HG03354 (cell line): ENCODE data around the gene C14orf180.

ENCODE experiments used
- ATAC-seq: cut with Tn5 transposase; IDR thresholded peaks from one replicate; pipeline ENCODE4 v1.9.1; 2021; ENCODE audit warnings: mild to moderate bottlenecking; ENCODE audit not compliant: unreplicated experiment, poor library complexity, severe bottlenecking

C14orf180 gene

DNA sequence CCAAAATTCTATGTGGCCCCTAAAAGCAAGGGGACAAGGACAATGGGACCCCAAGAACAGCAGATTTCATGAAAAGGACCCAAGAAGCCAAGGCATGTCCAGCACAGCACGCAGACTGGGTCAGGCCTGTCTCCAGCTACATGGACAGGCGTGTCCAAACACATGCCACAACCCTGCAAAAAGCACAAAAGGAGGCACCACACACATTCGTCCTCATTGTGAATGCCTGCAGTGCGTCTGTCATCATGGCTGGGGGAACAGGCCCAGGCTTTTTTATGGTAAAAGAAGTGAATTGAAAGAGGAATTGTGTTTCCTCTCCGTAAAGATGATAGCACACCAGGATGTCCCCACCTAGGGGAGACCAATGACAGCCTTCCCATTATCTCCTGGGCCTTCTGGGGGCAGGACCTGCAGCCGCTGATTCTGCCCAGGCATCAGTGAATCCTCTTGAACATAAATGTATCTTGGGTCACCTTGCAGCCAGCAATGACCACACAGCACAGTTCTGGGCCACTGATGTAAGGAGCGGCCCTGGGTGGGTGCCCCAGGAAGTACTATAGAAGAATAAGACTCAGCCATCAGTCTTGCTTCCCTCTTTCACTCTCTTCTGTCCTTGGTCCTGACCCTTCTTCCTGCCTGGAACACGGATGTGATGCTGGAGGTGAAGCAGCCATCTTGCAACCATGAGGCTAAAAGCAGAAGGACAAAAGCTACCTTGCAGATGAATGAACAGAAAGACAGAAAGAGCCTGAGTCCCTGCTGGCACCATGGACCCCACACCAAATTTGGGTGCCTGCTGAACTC, 29.8 kb upstream of the C14orf180 start:
- no peak for ATAC-seq

DNA sequence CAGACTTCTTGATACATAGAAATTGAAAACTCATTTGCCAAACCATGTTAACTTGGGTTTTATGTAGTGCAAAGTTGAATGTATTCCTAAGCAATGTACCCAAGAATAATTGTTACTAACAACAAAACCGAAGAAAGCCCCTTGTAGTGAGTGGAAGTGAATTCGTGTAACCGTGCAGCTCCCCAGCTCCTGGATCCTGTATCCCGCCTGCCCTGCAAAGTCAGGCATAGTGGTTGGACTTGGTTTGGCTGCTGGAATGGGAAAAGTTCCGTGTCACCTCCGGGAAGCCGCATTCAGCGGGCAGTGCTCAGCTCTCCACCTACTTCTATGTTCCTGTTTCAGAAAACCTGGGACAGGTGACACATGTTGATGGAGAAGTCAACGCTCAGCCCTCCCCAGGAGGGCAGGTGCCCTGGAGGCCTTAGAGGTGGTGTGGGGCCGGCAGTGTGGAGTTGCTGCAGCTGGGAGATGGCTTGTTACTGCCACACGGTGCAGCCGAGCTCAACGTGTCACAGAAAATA, 29.2 kb upstream of the C14orf180 start:
- no peak for ATAC-seq

DNA sequence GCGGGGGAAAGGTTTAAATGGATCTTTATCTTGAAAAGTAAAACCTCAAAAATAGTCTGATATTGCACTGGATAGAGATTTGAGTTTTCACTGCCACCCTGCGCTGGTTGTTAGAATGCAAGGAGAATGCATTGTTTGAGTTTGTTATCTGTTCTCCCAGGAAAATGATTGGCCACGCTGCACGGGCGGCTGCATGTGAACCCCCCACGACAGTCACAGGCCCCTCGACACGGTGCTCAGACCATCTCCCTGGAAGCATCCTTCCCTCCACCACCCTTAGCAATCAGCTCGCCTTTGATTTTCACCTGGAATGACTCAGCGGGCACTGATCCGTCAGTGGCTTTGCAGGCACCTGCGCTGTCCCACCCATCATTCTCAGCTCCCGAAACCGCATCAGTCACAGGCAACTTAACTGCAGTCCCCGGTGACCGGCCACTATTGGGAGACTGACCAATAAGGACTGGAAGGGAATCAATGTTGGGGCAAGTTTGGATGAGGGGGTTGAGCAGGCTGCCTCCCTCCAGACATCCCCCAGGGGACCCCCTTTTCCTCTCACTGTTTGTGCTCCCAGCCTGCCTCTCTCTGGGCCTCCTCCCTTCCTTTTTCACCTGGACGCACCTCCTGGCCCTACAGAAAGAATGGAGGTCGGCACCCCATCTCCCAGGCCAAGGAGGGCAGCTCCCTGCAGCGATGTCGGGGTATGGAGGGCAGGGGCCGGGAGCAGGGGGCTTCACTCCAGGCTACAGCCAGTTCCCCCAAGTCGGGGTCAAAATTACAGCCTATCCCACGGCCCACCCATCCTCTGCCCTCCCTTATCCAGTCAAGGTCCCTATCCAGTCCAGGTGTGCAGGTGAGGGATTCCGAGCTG, 28.5 kb upstream of the C14orf180 start:
- ATAC-seq = no peak

DNA sequence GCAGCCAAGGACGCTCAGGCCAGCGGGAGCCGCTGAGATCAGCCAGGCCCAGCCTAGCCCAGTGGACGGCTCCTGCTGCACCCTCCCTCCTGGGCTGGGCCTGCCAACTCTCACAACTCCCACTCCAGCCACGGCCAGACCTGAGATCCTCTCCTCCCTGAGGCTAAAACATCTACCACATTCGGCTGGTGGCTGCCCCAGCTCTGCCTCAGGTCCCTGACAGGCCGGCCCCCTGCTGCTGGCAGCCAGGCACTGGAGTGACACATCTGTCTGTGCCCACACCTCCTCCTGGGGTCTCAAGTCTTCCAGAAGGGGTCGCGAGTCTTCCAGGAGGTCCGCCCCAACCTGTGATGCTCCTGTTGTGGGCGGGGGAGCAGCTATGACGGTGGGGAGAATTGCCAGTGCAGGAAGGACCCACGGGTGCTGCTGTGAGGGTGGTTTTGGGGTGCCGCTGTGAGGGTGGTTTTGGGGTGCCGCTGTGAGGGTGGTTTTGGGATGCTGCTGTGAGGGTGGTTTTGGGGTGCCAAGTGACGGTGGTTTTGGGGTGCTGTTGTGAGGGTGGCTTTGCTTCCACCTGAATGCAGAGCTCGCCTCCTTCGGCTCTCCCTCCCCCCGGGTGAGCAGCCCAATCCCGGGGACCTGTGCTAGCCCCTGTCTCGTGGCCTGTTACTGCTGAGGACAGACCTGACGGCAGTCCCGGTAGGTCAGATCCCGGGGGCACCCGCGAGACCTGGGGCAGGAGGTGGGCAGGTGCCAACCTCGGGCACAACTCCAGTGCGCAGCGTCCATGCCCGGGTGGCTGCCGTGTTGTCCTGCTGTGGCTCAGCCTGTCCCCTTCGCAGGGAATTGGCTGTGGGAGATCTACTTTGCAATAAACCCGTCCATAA, 27.5 kb upstream of the C14orf180 start:
- ATAC-seq = no peak

DNA sequence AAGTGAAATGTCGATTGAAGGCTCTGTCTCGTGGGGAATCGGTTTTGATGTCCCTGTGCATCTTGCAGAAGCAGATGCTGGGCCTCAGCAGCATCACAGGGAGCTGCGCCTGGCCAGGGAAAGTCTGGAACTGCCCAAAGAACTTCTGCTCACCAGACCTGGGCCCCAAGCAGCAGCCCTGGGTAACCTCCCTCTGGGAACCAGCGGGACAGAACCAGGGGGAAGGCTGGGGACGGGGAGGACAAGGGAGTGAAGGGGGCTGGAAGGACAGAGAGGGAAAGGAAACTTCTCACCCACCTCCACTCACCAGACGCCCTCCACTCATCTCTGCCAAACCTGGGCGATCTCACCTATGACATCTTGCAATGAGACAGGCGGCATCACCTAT, 26.8 kb upstream of the C14orf180 start:
- no peak for ATAC-seq

DNA sequence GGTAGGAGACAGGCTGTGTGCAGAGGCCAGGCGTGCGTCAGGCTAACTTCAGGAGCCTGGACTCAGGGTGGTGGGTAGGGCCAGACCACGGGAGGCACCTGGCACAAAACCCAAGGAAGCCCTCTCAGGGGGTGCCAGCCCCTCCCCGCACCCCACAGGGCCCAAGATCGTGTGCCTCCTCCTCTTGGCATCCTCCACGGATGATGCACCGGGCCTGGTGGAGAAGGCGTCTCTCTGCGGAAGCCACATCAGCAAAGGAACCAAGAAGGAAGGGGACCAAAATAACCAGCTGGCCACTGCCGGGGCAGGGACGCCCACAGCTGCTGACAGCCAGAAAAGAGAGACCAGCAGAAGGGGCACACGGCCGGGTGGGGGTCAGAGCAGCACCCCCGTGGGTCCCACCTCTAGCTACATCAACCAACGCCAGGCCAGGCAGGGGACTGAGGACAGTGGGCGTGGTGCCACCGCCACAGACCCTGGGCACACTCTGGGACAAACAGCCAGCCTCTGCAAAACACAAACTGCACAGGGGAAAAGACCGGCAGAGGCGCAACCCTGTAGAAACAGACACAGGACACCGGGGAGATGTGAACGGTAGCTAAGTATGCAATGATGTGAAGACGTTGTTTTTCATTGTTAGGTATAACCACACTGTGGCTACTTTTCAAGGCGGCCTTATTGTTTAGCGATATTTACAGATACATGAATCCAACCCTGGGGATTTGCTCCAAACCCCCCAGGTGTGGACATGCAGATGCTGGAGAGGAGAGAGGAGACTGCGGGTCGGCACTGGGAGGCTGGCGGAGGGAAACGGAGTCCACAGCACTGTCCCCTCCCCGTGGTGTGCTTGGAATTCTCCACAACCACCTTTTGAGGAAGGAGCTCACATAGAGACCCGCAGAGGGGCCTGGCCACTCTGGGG, 26.1 kb upstream of the C14orf180 start:
- no peak for ATAC-seq

DNA sequence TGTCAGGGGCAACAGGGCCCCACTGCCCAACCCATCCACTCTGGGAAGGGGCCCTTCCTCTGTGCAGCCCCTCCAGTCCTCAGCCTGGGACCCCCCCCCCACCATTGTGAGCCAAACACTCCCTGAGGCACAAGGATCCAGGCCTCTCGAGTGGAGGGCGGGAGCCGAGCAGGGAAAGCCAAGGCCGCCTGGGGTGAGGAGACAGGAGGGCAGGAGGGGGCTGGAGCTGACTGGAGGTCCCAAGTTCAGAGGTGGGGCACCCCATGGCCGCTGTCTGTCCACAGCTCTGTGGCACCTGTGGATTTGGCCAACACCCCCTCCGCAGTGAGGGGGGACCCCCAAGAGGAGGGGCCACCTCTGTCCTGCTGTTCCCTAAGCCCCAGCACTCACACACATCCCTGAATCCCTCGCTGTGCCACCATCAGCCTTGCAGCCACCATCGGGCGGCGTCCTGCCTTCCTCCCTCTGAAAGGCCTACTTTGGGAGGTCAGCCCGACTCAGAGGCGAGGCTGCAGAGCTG, 25.4 kb upstream of the C14orf180 start:
- ATAC-seq = no peak

DNA sequence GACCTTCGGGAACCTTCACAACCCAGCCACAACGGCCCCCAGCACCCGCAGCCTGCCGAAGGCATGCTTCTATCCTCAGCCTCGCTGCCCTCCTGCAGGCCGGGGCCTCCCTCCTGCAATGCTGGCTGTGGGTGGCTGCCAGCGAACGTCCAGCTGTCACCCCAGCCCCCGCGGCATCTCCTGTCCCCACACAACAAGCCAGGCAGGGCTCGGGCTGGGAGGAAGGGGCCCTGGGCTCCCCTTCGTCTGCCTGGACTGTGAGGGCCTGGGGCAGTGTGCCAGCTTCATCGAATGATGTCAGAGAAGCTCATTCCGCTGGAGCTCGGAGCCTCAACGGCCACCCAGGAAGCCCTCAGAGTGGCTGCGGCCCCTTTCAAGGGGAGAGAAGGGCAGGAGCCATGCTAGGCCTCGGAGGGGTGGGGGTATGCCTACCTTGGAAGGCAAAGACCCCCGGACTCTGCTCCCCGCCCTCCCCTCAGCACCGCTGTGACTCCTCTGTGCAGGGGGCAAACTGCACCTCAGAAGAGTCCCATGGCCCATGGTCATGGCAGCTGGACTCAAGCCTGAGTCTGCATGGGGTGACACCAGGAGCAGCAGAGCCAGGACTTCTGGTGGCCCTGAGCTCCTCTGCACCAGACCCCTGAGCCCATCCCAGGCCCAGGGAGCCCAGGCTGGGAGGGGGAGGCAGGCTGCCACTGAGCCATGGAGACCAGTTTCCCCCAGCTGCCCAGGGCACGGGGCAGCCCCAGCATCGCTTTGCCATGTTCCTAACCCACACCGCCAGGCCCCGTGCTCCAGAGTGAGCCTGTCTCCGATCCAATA, 24.7 kb upstream of the C14orf180 start:
- no peak for ATAC-seq

DNA sequence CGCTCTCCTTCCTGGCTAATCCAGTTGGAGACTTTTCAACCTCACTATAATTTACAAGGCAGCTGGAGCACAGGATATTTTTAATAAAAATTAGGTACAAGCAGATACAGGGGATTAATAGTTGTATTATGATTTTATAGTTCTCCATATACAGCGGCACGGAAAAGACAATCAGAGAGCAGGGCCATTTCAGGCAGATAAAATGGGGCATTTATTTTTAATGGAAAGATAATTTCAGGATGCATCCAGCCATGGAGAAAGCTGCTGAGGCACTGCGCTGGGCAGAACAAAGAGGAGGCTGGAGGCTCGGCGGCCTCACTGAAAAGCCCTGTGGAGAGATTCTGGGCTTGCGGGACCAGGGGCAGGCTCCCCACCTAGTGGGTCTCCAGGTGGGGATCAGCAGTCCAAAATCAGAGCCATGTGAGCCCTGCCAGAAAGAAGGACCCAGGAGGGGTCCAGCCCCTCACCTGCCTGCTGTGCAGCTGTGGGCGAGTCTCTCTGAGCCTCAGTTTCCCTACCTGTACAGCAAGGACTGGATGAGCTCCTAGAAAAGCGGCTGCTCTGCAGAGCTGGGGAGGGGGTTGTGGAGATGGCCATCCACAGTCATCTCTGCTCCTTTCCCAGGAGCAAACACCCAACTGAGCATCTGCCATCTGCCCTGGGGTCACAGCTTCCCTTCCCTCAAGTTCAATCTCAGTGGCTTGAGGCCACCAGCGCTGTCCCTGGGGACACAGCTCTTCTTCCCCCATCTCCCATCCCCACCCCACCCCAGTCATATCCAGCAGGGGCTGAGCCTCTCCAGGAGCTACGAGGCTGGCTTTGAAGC, 23.9 kb upstream of the C14orf180 start:
- ATAC-seq = no peak

DNA sequence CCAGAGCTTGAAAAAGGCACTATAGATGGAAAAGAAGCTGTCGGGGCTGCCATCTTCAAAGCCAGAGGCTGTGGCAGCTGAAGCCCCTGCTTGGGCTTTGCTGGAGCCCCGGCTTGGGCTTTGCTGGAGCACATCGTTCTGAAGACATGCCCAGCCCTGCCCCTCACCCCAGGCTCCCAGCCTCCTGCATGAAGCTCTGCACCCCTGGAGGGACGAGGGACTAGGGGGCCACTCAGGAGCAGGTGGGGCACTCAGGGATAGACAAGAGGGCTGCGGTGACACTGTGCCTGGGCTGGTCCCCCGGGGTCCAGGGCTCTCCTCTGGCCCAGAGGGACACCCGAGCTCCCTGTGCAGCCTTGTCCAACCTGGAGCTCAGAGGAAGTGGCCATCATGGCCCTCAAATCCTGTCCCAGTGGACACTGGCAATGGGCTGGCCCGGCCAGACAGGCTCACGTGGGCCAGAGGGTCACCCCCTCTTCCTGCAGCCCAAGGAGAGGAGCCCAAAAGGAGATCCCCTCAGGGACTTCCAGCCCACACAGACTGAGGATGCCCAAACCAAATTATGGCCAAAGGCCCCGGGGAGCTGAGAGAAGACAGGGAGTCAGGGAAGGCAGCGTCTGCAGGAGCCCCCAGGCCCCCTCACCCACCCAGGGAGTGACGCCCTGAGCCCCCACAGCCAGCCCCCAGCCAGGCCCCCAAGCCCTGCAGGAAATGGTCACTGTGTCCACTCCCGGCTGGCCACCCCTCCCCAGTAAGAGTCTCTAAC, 23.1 kb upstream of the C14orf180 start:
- no peak for ATAC-seq

DNA sequence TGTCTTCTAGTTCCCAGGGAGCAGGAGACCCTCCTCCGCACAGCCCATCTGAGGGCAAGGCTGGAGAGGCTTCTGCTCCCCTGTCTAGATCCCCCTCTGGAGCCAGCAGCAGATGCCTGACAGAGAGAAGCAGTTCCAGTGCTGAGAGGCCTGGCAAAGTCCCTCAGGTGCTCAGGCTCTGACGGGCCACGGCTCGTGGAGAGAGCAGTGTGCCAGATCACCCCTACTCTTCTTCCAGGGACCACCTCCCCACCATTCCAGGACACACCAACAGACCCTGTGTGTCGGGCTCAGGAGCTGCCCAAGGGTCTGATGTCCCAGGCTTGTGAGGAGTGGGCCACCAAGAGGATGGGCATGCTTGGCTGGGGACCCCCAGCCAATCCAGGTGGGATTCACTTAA, 22.5 kb upstream of the C14orf180 start:
- ATAC-seq = no peak

DNA sequence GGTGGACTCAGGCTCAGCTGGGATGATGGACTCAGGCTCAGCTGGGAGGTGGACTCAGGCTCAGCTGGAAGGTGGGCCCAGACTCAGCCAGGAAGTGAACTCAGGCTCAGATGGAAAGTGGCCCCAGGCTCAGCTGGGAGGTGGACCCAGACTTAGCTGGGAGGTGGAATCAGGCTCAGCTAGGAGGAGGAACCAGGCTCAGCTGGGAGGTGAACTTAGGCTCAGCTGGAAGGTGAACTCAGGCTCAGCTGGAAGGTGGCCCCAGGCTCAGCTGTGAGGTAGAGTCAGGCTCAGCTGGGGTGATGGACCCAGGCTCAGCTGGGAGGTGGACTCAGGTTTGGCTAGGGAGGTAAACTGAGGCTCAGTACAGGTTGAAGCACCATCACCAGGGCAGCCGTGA, 21.8 kb upstream of the C14orf180 start:
- no peak for ATAC-seq

DNA sequence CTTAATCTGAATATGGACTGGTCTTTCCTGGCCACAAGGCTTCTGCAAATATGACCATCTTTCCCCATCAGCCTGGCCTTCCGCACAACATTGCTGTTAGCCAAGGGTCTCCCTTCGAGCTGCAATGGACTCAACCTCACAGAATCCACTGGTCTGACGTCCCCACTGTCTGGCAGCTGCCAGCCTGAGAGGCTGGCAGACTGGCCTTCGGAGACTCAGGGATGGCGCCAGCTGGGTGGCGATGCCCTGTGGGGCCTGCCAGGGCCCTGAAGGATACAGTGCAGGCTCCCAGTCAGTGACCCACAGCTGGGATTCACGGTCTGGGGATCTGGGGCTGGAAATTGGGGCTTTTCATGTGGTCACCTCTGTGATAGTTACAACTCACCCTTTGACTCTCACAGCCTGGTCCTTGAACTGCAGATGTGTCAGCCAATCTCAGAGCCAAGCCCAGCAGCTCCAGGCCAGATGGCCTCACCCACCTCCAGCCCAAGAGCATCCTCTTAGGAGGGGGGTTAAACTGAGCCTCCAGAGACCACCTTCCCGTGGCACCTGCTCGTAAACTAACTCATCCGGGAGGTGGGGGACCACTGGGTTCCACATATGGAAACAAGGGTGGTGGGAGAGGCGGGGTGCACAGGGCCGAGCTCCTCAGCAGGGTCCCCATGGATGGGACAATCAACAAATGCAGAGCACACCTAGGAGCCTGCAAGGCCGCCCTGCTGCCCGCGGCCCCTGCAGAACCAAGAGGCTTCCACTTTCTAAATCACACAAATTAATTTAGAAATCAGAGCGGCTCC, 21.1 kb upstream of the C14orf180 start:
- ATAC-seq = no peak

DNA sequence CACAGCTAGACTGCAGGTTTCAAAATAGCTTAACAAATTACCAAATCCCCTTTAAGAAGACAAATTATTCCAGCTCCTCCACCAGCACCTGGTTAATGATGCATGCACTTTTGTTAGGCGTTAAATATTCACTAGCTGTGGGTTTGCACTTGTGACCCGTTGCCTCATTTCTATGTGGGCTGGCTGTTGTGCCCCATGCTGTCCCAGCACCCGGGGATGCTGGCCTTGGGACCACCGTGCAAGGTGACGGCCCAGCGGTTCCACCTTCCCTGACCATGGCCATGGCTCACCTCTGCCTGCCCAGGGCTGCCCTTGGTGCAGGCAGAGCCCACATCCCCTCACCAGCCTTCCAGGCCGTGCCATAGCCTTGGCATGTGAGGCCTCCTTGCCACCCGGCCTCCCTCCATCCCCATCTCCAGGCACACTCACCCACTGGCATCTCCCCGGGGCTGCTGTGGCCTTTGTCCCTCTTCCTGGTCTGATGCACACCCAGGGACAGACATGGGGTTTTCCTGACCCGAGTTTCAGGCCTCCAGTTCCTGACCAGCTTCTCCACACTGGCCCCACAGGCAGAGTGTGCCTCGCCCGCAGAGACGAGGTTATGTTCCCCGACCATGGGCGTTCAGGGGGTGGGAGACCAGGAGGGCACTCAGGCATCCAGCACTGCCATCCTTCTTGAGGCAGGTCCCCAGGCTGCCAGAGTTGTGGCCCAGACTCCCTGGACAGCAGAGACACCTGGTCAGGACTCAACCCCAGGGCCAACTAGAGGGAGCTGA, 20.3 kb upstream of the C14orf180 start:
- ATAC-seq = no peak
